ENCODE results near the gene ACOX2. TPM values are rescaled to one million over a fixed set of nuclear protein-coding genes. Genes with fewer than 3 reads are reported as not detected.
A peak's percentile ranks its signal among the peaks of the same experiment; 100 is the strongest.

ACOX2 gene
- total and polyA plus RNA-seq, 2 of the 8 experiments (the other 6 are each of a cell fraction or from before 2014, with no cell fraction given), result 3.2 to 9.2 TPM

DNA sequence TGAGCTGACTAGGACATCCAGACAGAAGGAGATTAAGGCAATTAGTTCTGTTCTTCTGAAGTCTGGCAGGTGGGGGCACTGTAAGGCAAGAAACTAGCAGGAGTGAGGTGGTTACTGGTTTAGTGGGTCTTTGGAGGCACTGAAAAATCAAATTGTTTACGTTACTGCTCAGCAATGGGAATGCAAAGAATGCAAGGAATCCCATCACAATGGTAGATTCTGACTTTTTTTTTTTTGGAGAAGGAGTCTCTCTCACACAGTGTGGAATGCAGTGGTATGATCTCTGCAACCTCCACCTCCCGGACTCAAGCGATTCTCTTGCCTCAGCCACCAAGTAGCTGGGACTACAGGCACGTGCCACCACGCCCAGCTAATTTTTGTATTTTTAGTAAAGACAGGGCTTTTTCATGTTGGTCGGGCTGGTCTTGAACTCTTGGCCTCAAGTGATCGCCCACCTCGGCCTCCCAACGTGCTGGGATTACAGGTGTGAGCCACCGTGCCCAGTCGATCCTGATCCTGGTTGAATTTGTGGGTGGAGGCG is 23.9 kb upstream of the ACOX2 start (continued):
- TF ChIP-seq, protein P1, sequence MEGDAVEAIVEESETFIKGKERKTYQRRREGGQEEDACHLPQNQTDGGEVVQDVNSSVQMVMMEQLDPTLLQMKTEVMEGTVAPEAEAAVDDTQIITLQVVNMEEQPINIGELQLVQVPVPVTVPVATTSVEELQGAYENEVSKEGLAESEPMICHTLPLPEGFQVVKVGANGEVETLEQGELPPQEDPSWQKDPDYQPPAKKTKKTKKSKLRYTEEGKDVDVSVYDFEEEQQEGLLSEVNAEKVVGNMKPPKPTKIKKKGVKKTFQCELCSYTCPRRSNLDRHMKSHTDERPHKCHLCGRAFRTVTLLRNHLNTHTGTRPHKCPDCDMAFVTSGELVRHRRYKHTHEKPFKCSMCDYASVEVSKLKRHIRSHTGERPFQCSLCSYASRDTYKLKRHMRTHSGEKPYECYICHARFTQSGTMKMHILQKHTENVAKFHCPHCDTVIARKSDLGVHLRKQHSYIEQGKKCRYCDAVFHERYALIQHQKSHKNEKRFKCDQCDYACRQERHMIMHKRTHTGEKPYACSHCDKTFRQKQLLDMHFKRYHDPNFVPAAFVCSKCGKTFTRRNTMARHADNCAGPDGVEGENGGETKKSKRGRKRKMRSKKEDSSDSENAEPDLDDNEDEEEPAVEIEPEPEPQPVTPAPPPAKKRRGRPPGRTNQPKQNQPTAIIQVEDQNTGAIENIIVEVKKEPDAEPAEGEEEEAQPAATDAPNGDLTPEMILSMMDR (IDR thresholded peaks at IDR 0.05; ENCODE audit: control extremely low read depth in 1 of 3, insufficient read depth in 1 of 3, low read depth in 1 of 3, low read length in 3 of 3), result peak in 2 of 3 experiments; percentile 76 to 84; a peak in 3 of 4 replicates
- TF ChIP-seq JUND (IDR thresholded peaks at IDR 0.05; ENCODE audit: low read length), result peak; percentile 92
- TF ChIP-seq CHD2 (IDR thresholded peaks at IDR 0.05; ENCODE audit: low read length), result peak; percentile 53; the same call in 1 of the 2 replicates

All from H1 (cell line).